ENCODE results near the gene MAP2K7. TPM values are rescaled to one million over a fixed set of nuclear protein-coding genes. Genes with fewer than 3 reads are reported as not detected.
"Not testable (repeated sequence)": the region's sequence is repeated elsewhere in the genome, so short reads cannot be mapped to it uniquely, and the experiment has no call there.

MAP2K7 gene
- 10 to 100 TPM; 40.2 to 40.3 TPM for total RNA-seq

DNA sequence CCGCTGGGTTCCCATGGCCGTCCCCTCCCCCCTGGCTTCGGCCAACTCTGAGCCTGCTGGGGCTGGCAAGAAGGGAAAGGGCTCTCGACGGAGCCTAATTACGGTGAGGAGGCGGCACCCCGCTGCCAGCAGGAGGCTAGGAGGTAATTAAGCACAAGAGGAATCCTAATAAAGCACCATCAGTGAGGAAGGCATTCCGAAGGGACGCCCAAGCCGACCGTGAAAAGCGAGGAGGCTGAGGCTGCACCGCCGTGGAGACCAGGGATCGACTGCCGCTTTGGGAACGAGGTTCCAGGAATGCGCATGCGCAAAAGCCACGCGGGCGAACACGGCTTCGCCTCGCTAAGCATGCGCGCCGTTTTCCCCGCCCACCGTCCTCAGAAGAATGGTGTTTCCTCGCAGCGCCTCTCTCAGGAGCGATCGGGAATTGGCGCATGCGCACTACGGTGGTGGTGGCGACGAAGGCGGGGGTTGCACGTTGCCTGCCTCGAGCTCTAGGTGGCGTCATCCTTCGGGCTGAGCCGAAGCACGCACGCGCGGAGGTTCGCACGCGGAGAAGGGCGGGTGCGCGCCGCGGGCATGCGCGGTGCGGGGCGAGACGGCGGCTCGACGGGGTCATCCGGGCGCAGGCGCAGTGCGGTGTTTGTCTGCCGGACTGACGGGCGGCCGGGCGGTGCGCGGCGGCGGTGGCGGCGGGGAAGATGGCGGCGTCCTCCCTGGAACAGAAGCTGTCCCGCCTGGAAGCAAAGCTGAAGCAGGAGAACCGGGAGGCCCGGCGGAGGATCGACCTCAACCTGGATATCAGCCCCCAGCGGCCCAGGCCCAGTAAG lies at the start of gene MAP2K7:
MAP2K7 (plus strand) TSS at position 634 of the 830 bp plus-strand sequence; CDS start at position 702, 68 bp downstream.
- H3K9me3 Mint-ChIP-seq = no peaks in the 10 kb centered on the region
- peak within 1 kb of the TSS; percentile 92 to 96 for H3K4me3 Mint-ChIP-seq
- peaks cover 0 to 11% of the 10 kb centered on the region in 2 donors for H3K36me3 Mint-ChIP-seq (ENCODE audit: insufficient read depth in 2 of 2)
- H3K4me1 Mint-ChIP-seq (ENCODE audit: low read depth) = peaks cover 43% of the 10 kb centered on the region
- H3K27ac Mint-ChIP-seq = peak within 1 kb of the TSS; percentile 96
- no peaks in the 10 kb centered on the region for H3K27me3 Mint-ChIP-seq (ENCODE audit: low read depth)
- DNase-seq (peak; percentile 100), ATAC-seq (replicated peaks in 1 of 2) (peak; percentile 79 to 82)

DNA sequence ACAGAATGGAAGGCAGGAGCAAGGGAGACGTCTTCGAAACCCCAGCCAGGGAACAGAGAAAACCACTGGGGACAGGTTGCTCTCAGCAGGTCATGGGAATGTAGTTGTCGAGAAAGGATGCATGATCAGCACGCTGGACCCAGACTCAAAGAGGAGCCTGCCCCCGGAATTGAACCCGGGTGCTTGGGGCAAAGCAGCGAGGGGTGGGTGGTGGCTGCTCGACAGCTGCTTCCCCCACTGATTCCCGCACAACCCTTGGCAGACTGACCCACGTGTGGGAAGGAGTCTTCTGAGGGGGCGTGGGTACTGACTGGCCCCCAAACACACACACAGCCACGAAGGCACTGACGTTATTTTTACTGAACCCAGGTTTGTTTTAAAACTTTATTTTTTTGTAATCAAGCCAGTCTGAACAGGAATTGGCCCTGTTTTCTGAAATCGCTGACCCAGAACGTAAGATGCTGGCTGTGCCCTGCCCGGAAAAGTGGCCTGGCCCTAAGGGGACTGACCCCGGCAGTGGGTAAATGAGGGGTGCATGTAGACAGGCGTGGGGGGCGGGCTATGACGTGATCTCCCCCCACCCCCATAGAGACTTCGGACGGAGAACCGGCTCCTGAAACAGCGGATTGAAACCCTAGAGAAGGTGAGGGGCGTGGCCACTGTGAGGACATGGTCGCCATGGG lies 48.1 kb upstream of the MAP2K7 start:
- Mint-ChIP-seq H3K27ac (no peak overlapping the region), H3K36me3 (ENCODE audit: insufficient read depth in 2 of 2) (no peaks in the 10 kb centered on the region), H3K4me1 (ENCODE audit: low read depth) (peaks cover 9% of the 10 kb centered on the region), H3K27me3 (ENCODE audit: low read depth) (no peaks in the 10 kb centered on the region), H3K4me3 (no peak overlapping the region), H3K9me3 (no peaks in the 10 kb centered on the region)
- ATAC-seq (replicated peaks in 1 of 2) (no peak), DNase-seq (no peak)

DNA sequence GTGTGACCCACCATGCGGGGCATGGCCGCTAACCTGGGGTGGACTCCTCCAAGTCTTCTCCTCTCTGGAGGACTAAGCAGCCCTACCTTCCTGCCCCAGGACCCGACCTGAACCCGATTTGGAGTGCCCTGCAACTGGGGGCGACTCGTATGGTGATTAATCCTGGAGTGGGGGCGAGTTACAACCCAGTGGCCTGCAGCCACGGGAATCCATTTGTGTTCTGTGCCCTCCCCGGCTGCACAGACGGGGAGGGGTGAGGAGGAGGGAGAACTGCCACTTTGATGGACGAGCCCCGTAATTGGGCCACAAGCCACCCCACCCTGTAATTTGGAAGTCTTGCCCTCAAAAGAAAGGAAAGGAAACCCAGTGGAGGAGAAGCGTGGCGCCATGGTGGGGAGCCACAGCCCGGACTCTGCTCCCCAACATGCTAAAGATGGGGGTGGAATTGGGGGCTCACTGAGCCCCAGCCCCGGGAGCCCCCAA lies 47.5 kb upstream of the MAP2K7 start:
- H3K4me1 Mint-ChIP-seq (ENCODE audit: low read depth) = peaks cover 9% of the 10 kb centered on the region
- no peak overlapping the region for H3K27ac Mint-ChIP-seq
- DNase-seq (no peak), ATAC-seq (replicated peaks in 1 of 2) (no peak)
- no peaks in the 10 kb centered on the region for H3K36me3 Mint-ChIP-seq (ENCODE audit: insufficient read depth in 2 of 2)
- no peaks in the 10 kb centered on the region for H3K27me3 Mint-ChIP-seq (ENCODE audit: low read depth)
- no peaks in the 10 kb centered on the region for H3K9me3 Mint-ChIP-seq
- no peak overlapping the region for H3K4me3 Mint-ChIP-seq

DNA sequence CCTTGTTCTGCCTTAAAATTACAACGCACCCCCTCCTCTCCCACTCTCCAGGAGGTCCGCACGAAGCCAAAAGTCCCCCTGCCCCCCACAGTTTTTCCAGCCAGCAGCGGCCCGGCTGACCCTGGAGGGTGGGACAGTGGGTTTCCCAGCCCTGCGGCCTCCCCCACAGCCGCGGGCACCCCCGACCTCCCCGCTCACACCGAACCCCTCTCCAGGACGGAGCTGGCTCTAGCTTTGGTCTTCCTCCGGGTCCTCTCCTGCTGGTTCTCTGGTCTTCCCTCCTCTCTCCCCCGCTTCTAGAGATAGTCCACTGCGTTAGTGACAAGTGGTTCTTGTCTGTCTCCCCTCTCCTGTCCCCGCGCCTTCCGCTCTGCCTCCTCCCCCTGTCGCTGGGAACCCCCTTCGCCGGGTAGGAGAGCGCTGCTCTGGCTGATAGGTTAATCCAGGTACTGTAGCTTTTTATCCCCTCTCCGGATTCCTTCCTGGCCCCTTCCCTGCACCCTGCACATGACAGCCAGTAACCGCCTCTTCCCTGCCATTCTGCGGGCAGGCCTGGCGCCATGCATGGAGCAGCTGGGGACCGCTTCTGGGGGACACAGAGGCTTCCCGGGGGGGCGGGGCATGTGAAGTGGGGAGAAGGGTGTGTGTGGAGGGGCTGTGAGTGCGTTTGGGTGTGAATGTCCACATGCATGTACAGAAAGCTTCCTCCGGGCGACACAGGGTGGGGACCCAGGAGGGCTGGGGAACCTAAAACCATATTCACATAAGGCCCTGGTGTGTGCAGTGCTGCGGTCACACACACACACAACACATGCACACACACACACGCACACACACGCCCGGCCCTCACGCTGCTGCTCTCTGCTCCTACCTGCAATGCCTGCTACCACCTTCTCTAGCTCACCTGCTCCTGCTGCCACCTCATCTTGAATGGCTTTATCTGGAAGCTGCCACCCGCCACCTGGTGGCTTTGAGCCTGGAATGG lies 46.7 kb upstream of the MAP2K7 start:
- Mint-ChIP-seq H3K4me1 (ENCODE audit: low read depth) (peaks cover 9% of the 10 kb centered on the region), H3K36me3 (ENCODE audit: insufficient read depth in 2 of 2) (no peaks in the 10 kb centered on the region), H3K4me3 (no peak overlapping the region), H3K27me3 (ENCODE audit: low read depth) (no peaks in the 10 kb centered on the region), H3K9me3 (no peaks in the 10 kb centered on the region), H3K27ac (no peak overlapping the region)
- DNase-seq = no peak
- no peak for ATAC-seq (replicated peaks in 1 of 2)

DNA sequence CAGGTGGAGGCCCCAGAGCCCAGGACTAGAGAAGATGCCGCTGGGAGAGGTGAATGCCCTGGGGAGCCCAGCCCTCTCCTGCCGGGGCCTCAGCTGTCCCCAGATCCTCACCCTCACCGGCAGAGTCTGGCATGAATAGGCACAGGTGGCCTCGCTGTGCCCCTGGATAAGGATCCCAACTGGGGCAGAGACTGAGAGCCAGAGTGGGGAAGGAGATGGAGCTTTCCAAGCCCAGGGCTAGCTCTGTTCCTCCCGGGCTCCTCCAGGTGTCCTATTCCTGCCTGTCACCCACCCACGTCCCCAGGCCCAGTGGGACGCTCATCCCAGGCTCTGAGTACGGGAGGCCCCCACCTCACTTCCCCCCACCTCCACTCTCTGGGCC lies 46.0 kb upstream of the MAP2K7 start:
- DNase-seq = no peak
- no peak overlapping the region for H3K27ac Mint-ChIP-seq
- H3K4me1 Mint-ChIP-seq (ENCODE audit: low read depth) = peaks cover 9% of the 10 kb centered on the region
- H3K36me3 Mint-ChIP-seq (ENCODE audit: insufficient read depth in 2 of 2) = no peaks in the 10 kb centered on the region
- ATAC-seq (replicated peaks in 1 of 2) = no peak
- no peaks in the 10 kb centered on the region for H3K27me3 Mint-ChIP-seq (ENCODE audit: low read depth)
- H3K4me3 Mint-ChIP-seq = no peak overlapping the region
- no peaks in the 10 kb centered on the region for H3K9me3 Mint-ChIP-seq

DNA sequence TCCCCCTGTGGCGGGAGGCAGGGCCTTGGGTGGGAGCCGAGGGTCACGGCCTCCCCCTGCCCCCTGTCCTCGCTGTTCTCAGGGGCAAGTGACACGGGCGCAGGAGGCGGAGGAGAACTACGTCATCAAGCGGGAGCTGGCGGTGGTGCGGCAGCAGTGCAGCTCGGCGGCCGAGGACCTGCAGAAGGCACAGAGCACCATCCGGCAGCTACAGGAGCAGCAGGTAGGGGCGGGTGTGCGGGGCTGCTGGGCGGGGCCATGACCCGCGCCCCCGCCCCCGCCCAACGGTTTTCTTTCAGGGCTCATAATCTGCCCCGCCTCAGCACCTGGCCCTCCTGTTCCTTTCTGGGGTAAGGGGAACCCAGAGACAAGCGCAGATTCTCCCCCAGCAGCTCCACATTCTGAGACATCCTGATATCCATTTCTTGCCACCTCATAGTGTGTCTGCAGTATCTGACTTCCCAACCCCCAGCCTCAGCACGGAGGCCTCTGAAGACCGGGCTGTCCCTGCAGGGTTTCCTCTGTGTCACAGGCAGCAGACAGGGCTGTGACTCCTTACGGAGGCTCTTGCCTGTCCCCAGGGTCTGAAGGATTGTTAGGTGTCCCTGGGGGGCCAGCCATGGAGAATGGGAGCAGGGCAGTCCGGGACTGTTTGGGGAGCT lies 45.4 kb upstream of the MAP2K7 start:
- H3K4me3 Mint-ChIP-seq = peak overlapping the region in 1 of 2 donors; percentile 40
- H3K27ac Mint-ChIP-seq = no peak overlapping the region
- H3K36me3 Mint-ChIP-seq (ENCODE audit: insufficient read depth in 2 of 2) = no peaks in the 10 kb centered on the region
- ATAC-seq (replicated peaks in 1 of 2) (no peak), DNase-seq (no peak)
- no peaks in the 10 kb centered on the region for H3K27me3 Mint-ChIP-seq (ENCODE audit: low read depth)
- H3K4me1 Mint-ChIP-seq (ENCODE audit: low read depth) = peaks cover 4% of the 10 kb centered on the region
- no peaks in the 10 kb centered on the region for H3K9me3 Mint-ChIP-seq

DNA sequence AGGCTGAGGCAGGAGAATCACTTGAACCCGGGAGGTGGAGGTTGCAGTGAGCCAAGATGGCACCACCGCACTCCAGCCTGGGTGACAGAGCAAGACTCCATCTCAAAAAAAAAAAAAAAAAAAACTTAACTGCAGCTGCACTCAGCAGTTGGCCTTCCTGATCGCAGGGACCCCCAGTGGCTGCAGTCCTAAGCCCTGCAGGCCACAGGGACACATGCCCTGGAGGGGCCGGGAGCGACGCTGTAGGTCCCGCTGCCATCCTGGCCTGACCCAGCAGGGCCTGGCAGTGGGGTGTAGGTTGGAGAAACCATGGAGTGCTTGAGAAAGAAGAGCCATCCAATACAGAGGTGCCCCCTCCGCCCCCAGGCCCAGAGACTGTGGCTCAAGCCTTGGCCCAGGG lies 44.6 kb upstream of the MAP2K7 start:
- H3K27me3 Mint-ChIP-seq (ENCODE audit: low read depth); ATAC-seq (replicated peaks in 1 of 2); H3K36me3 Mint-ChIP-seq (ENCODE audit: insufficient read depth in 2 of 2); H3K9me3 Mint-ChIP-seq; H3K4me3 Mint-ChIP-seq; H3K27ac Mint-ChIP-seq; H3K4me1 Mint-ChIP-seq (ENCODE audit: low read depth); DNase-seq: not testable (repeated sequence)

DNA sequence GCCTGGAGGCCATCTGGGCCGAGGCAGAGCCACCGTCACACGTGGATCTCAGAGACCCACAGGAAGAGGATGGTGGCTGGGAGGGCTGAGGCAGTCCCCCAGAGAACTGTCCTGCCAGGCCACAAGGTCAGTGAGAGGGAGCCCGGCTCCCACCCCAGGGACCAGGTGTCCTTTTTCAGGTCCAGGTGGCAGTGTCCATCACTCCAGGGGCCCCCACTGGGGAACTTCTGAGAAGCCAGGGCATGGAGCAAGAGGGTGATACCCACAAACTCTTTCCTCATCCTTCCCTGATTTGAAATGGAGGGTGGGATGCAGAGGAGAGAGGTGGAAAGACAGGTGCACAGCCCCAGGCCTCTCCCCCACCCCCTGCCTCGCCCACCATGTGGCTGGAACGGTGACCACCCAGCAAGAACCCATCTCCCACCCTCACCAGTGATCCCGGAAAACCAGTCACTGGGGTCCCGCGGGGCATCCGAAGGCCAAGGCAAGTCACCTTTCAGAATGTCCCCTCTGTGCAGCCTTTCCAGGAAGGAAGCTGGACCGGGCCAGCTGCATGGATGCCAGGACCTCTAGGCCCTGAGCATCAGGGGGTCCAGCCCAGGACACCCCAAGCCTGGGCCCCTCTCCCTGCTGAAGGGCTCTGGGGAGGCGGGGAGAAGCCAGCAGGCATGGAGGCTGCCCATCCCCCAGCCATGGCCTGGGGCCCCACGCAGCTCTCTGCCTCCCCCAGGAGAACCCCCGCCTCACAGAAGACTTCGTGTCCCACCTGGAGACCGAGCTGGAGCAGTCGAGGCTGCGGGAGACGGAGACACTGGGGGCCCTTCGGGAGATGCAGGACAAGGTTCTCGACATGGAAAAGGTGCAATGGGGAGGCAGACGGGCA lies 43.6 kb upstream of the MAP2K7 start:
- Mint-ChIP-seq H3K36me3 (ENCODE audit: insufficient read depth in 2 of 2) (no peaks in the 10 kb centered on the region), H3K27ac (no peak overlapping the region), H3K27me3 (ENCODE audit: low read depth) (peaks cover 10% of the 10 kb centered on the region), H3K4me1 (ENCODE audit: low read depth) (peaks cover 4% of the 10 kb centered on the region), H3K4me3 (no peak overlapping the region), H3K9me3 (no peaks in the 10 kb centered on the region)
- no peak for DNase-seq
- no peak for ATAC-seq (replicated peaks in 1 of 2)

DNA sequence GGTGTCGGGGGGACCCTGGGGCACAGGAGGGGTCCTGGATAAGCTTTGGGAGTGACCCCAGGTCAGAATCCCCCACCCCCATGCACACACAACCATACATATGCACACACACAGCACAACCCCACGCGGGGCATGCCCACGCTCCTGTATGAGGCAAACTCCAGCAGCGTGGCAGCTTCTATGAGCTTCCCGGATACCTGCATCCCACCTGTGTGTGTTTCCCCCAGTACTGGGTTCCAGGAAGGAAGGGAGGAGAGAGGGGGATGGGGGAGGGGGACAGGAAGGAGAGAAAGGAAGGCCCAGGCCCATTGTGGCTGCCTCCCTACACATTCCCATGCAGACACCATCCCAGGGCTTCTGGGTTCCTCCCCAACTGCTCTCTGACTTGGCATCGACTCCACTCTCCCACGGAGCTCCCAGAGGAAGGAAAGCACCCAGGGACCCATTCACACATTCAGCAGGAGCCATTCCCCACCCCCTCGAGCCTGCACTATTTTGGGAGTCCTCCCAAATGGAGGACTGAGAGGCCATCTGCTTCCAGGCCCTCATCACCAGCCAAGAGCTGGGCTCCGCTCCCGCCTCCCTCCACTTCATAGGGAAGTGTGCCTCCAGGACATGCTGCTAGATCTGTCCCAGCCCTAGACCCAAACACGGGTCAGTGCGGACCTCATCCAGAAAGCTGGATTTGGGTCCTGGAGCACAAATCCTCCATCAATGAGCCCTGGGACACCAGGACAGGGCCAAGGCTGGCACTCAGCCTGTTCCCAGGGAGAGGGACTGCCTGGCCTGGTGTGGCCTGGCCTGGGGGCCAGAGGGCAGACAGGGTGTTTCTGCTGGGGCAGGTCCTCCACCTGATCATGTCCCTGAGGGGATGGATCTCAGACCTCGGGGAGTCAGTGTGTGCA lies 42.7 kb upstream of the MAP2K7 start:
- H3K27ac Mint-ChIP-seq = no peak overlapping the region
- H3K27me3 Mint-ChIP-seq (ENCODE audit: low read depth) = peaks cover 15% of the 10 kb centered on the region
- H3K4me3 Mint-ChIP-seq = peak overlapping the region in 1 of 2 donors; percentile 78

DNA sequence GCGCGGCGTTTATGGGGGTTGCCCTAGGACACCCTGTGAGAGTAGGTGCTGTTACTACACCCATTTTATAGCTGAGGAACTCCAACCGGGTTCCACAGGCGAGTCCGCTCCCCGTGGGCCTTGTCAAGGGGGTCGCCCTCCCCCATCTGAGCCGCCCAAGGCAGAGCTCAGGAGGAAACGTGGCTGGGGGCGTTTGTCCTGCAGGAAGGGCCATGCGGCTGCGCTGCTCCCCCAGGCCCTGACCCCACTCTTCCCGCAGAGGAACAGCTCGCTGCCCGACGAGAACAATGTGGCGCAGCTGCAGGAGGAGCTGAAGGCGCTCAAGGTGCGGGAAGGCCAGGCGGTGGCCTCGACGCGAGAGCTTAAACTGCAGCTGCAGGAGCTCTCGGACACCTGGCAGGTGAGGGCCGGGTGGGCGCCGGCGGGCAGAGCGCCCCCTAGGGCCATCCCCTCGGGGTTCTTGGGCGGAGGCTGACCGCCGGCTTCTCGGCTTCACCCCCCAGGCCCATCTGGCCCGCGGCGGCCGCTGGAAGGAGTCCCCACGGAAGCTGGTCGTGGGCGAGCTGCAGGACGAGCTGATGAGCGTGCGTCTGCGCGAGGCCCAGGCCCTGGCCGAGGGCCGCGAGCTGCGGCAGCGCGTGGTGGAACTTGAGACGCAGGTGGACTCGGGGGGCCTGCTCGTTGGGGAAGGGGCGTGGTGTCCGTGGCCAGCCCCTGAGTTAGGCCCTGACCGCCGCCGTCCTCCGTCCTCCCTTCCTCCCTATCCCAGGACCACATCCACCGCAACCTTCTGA lies 41.9 kb upstream of the MAP2K7 start:
- ATAC-seq (replicated peaks in 1 of 2) (peak; percentile 18 to 32), DNase-seq (no peak)
- Mint-ChIP-seq H3K4me3 (peak overlapping the region; percentile 49 to 78), H3K9me3 (no peaks in the 10 kb centered on the region), H3K4me1 (ENCODE audit: low read depth) (peaks cover 11% of the 10 kb centered on the region), H3K27me3 (ENCODE audit: low read depth) (peaks cover 18% of the 10 kb centered on the region), H3K27ac (no peak overlapping the region), H3K36me3 (ENCODE audit: insufficient read depth in 2 of 2) (no peaks in the 10 kb centered on the region)

More for the DNA sequence above, 42.7 kb upstream of the MAP2K7 start:
- Mint-ChIP-seq H3K4me1 (ENCODE audit: low read depth) (peaks cover 11% of the 10 kb centered on the region), H3K9me3 (no peaks in the 10 kb centered on the region), H3K36me3 (ENCODE audit: insufficient read depth in 2 of 2) (no peaks in the 10 kb centered on the region)
- DNase-seq (no peak), ATAC-seq (replicated peaks in 1 of 2) (no peak)
